Breast epithelium (tissue), 4 donors: ENCODE measurements around the gene NAT10. TPM values are rescaled to one million over a fixed set of nuclear protein-coding genes. Genes with fewer than 3 reads are reported as not detected.

Experiments
- DNase-seq, 2 donors: peaks; one replicate each; pipeline ENCODE4 v3.0.0-alpha.2; 2019; ENCODE audit warnings: low spot score in 2 of 2
- H3K27ac ChIP-seq, 2 donors: fragments of 200-600 bp; sonication (generic) in 1 of 2; one replicate each; pipeline ENCODE4 v1.5.1; 2016 to 2019; ENCODE audit warnings: mild to moderate bottlenecking in 1 of 2
- H3K27me3 ChIP-seq, 2 donors: fragments of 200-600 bp; sonication (generic) in 1 of 2; one replicate each; pipeline versions ENCODE4 v1.5.1 to v1.6.0; 2017 to 2019; ENCODE audit warnings: control low read depth in 1 of 2, mild to moderate bottlenecking in 1 of 2
- H3K36me3 ChIP-seq: fragments of 200-600 bp; one replicate; pipeline ENCODE4 v1.5.1; 2019
- H3K4me1 ChIP-seq, 2 donors: fragments of 200-600 bp; sonication (generic); one replicate each; pipeline ENCODE4 v1.5.1; 2016 to 2019; ENCODE audit warnings: control low read depth in 1 of 2
- H3K4me3 ChIP-seq, 3 donors: fragments of 200-600 bp; sonication (generic); 1 replicate in 2 of 3; 2 replicates in 1 of 3; pipeline ENCODE4 v1.5.1; 2016 to 2019; ENCODE audit warnings: mild to moderate bottlenecking in 3 of 3, moderate library complexity in 2 of 3
- H3K9me3 ChIP-seq, 2 donors: fragments of 200-600 bp; sonication (generic) in 1 of 2; one replicate each; pipeline ENCODE4 v1.5.1; 2016 to 2019; ENCODE audit warnings: control low read depth in 1 of 2
- POLR2A ChIP-seq: fragments of 450-650 bp; IDR thresholded peaks from one replicate; pipeline ENCODE4 v1.6.1; 2016; ENCODE audit warnings: antibody characterized with exemption, mild to moderate bottlenecking, moderate library complexity
- POLR2AphosphoS5 ChIP-seq, 3 donors: sonication (generic); formaldehyde crosslinking; IDR thresholded peaks; one replicate each; pipeline ENCODE4 v1.6.1; 2017; ENCODE audit warnings: antibody characterized with exemption in 3 of 3
- intact Hi-C: fragments of 100-400 bp; cut with DNase I; formaldehyde crosslinking; loops from one replicate; pipeline ENCODE4 v1.15.1; 2023; ENCODE audit warnings: low total_unique reads
- total RNA-seq, 3 donors: library from RNA; depleted of rRNA; stranded (reverse); fragments of >200 nt; gene quantifications; one replicate each; pipeline ENCODE4 v1.1.0, GENCODE V29; 2016
- TF ChIP-seq, protein P1 (sequence below), 3 donors: fragments of 450-650 bp; IDR thresholded peaks; one replicate each; pipeline ENCODE4 v1.5.1; 2016 to 2017; ENCODE audit warnings: antibody characterized with exemption in 3 of 3, mild to moderate bottlenecking in 3 of 3, moderate library complexity in 3 of 3

NAT10 gene
- total RNA-seq, 3 donors from 2014 or later: 22.6 to 41.0 (median 31.5) TPM

DNA sequence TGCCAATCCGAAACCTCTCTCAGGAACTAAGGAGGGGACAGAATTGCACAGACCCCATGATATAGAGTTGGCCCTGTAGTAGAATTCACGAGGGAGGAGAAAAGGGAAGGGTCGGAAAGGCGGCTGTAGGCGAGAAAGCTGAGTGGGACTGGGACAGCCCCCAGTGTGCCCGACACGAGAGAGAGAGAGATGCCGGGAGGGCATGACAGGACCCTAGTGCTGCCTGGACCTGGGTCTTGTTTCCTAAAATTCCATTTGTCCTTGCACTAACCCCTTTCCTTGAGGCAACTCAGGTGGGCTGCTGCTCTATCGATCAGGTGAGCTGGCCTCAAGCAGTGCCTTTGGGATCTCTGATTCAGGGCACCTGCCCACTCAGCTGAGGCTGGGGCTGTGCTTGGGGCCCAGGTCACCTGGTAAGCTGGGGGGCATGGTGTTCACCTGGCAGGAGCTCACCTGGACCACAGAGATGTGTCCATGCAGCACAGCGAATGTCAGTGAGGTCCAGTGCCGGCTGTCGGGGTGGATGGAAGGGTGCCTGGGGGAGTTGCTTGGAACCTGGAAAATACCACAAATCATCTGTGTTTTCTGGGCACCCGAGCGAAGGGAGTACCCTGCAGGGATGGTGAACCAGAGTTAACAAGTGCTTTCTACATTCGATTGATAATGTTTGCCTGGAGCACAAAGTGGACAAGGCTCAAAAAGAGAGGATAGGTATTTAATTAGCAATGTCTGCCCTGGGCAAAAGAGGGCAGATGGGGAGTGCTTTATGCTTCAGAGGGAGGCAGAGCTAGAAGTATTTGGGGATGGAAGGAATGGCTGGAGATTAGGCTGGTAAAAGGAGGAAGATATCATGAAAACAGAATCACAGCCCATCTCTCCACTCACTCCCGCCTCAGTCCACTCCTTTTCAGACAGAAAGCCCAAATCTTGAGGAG is 61.6 kb downstream of the NAT10 start:
- no peaks in the 10 kb centered on the region for H3K27me3 ChIP-seq
- H3K4me1 ChIP-seq: no peaks in the 10 kb centered on the region
- no peak overlapping the region for H3K4me3 ChIP-seq
- intact Hi-C loops: loop anchor here (5.0 to 10.0 kb wide), 2 partner anchors 318 to 1335 kb away; no protein-coding TSS in a partner anchor
- TF ChIP-seq, protein P1, sequence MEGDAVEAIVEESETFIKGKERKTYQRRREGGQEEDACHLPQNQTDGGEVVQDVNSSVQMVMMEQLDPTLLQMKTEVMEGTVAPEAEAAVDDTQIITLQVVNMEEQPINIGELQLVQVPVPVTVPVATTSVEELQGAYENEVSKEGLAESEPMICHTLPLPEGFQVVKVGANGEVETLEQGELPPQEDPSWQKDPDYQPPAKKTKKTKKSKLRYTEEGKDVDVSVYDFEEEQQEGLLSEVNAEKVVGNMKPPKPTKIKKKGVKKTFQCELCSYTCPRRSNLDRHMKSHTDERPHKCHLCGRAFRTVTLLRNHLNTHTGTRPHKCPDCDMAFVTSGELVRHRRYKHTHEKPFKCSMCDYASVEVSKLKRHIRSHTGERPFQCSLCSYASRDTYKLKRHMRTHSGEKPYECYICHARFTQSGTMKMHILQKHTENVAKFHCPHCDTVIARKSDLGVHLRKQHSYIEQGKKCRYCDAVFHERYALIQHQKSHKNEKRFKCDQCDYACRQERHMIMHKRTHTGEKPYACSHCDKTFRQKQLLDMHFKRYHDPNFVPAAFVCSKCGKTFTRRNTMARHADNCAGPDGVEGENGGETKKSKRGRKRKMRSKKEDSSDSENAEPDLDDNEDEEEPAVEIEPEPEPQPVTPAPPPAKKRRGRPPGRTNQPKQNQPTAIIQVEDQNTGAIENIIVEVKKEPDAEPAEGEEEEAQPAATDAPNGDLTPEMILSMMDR (IDR thresholded peaks at IDR 0.05): no peak
- no peak for TF ChIP-seq POLR2A
- no peak for TF ChIP-seq POLR2AphosphoS5 (IDR thresholded peaks at IDR 0.05)
- DNase-seq: no peak
- no peaks in the 10 kb centered on the region for H3K9me3 ChIP-seq
- H3K27ac ChIP-seq: no peak overlapping the region
- H3K36me3 ChIP-seq: no peaks in the 10 kb centered on the region

DNA sequence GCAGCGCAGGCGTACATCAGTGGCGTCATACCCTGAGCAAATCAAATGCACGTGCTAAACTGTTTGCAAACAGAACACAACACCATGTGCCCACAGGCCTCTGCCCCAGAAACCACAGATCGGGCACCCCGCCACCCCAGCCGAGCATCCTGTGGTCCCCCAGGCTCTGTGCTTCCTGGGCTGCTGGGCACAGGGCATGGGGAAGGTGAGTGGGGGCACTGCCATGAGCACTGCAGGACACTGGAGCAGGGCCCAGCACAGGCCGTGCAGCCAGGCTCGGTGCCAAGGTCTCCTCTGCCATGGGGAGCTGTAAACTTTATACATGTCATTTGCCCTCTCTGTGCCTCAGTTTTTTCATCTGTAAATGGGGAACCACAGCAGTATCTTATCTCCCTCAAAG is 62.5 kb downstream of the NAT10 start:
- Histone ChIP-seq H3K27ac (no peak overlapping the region), H3K4me3 (no peak overlapping the region), H3K4me1 (no peaks in the 10 kb centered on the region), H3K36me3 (no peaks in the 10 kb centered on the region), H3K9me3 (no peaks in the 10 kb centered on the region), H3K27me3 (no peaks in the 10 kb centered on the region)
- no peak for DNase-seq
- intact Hi-C loops: loop anchor here (5.0 to 10.0 kb wide), 2 partner anchors 317 to 1336 kb away; no protein-coding TSS in a partner anchor
- TF ChIP-seq, protein P1 (IDR thresholded peaks at IDR 0.05): no peak
- TF ChIP-seq POLR2AphosphoS5 (IDR thresholded peaks at IDR 0.05) (no peak), POLR2A (no peak)

DNA sequence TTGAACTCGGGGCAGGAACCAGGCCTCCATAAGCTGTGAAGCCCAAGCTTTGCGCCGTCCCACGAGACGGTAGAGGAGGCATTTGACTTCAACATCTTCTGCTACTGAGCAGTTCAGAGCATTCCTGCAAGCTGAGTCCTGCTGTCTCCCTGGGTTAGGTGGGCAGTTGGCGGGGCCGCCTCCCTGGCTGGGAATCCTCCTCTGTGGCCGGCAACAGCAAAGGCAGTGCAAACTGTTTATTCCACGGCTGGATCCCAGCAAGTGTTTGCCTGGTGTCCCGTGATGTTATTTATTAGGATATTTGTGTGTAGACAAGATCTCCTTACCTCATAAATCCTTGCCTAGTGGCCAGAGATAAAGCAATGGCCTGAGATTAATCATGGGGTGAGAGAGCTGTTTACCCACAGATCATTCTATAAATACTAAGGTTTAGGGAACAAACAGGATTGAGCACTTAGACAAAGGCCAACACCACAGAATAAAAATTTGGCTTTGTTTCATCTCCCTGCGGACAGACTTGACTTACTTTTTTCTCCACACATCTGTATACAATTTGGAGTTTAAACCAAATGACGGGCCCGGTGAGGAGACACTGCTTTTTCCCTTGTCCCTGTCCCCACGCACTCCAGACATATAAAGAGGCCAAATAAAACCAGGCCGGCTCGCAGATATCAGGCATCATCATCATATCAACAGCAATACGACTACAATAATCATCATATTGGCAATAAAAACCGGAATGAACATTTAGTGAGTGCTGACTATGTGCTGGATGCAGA is 63.4 kb downstream of the NAT10 start:
- H3K9me3 ChIP-seq: no peaks in the 10 kb centered on the region
- no peaks in the 10 kb centered on the region for H3K27me3 ChIP-seq
- H3K36me3 ChIP-seq: no peaks in the 10 kb centered on the region
- H3K4me1 ChIP-seq: no peaks in the 10 kb centered on the region
- TF ChIP-seq POLR2A (no peak), POLR2AphosphoS5 (IDR thresholded peaks at IDR 0.05) (peak in 2 of 3 donors; percentile 31 to 73)
- TF ChIP-seq, protein P1 (IDR thresholded peaks at IDR 0.05): no peak
- DNase-seq: no peak
- intact Hi-C loops: loop anchor here (1.0 to 10.0 kb wide), 3 partner anchors 192 to 1337 kb away; no protein-coding TSS in a partner anchor
- H3K27ac ChIP-seq: peak overlapping the region in 1 of 2 donors; percentile 38
- H3K4me3 ChIP-seq: no peak overlapping the region

DNA sequence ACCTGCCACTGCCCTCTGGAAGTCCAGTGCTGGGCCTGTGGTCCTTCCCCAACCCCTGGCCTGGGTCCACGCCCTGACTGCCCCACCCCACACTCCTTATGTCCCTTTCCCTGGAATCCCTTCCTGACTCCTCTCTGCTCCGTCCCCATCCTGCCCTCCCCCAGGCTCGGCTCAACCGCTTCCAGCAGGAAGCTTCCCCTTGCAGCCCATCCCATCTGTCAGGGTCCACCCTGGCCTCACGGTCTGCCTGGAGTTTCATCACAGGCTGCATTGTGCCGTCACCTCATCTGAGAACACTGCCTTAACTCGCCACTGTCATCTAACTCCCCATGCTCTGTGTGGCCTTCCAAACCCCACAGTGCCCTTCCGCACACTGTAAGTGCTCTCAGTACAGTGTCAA is 64.3 kb downstream of the NAT10 start:
- Histone ChIP-seq H3K4me3 (no peak overlapping the region), H3K4me1 (no peaks in the 10 kb centered on the region), H3K27me3 (no peaks in the 10 kb centered on the region), H3K36me3 (no peaks in the 10 kb centered on the region), H3K27ac (no peak overlapping the region), H3K9me3 (no peaks in the 10 kb centered on the region)
- TF ChIP-seq, protein P1 (IDR thresholded peaks at IDR 0.05): no peak
- TF ChIP-seq POLR2AphosphoS5 (IDR thresholded peaks at IDR 0.05) (no peak), POLR2A (no peak)
- DNase-seq: no peak
- intact Hi-C loops: loop anchor here (1.0 to 10.0 kb wide), 3 partner anchors 192 to 1337 kb away; no protein-coding TSS in a partner anchor
